ENCODE data around the gene PPP1R12C.
"Not testable (repeated sequence)": the region's sequence is repeated elsewhere in the genome, so short reads cannot be mapped to it uniquely, and the experiment has no call there.

PPP1R12C gene

DNA sequence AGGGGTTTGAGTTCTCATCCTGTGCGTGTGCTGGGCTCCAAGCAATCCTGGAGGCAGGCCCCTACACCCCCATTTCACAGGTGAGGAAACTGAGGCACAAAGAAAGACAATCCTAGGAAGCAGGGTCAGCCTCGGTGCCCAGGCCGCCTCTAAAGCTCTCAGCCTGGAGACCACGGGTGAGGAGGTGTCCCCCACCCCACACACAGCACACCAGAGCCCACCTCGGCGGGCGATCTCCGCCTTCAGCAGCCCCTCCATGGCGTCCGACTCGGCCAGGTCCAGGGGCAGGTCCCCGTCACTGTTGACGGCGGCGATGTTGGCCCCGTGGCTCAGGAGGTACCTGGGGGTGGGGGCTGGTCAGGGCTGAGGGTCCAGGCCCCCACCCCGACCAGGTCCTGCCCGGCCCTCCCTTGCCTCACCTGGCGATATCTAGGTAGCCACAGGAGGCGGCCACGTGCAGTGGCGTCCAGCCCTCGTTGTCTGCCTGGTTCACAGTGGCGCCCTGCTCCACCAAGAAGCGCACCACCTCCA, 5.1 kb downstream of the PPP1R12C start:
- no peak for DNase-seq (ENCODE audit: low read depth in 1 of 2, low spot score in 1 of 2)

DNA sequence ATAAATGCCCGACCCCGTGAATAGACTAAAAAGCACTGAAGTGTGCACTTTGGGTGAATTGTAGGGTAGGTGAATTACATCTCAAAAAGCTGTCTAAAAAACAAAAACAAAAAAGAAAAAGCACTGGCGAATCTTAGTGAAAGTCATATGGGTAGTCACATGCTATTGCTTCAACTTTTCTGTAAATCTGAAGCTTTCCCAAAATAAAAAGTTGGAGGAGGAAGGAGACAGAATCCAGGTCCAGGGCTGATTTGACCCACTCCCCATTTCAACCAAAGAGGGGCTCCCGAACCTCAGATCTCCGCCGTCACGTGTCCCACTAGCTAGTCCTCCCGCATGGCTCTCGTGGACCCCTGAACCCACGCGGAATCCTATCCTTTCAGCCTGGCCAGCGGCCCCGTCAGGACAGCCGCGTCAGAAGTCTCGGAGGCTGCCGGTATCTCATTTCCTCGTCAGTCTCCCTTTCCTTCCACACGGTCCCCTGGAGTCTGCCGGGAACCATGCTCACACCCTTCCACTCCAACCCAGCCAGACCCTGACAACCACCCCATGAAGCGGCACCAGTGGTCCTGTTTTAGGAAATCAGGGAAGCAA, 6.1 kb downstream of the PPP1R12C start:
- DNase-seq (ENCODE audit: low read depth in 1 of 2, low spot score in 1 of 2): no peak

GRCh38 chr19:55109527-55110291, 7.7 kb downstream of the PPP1R12C start:
- no peak for DNase-seq (ENCODE audit: low read depth in 1 of 2, low spot score in 1 of 2)

GRCh38 chr19:55107252-55107651, 10.2 kb downstream of the PPP1R12C start:
- DNase-seq (ENCODE audit: low read depth in 1 of 2, low spot score in 1 of 2): not testable (repeated sequence)

DNA sequence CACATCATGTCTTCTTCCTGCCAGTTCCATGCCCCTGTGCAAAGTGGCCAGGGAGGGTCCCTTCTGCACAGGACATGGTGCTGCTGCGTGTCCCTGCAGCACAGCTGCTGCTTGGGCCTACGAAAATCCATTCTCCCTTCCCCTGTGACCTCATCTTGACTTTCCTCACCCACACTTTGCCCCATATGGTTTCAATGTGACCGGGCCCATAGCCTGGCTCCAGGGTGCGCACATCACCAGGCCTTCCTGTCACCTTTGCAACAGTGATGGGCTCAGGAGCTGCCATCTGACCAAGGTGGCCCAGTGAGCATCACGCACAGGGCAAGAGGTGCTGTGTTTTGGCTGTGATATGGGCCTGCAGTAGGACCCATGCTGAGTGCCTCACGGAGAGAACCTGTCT, 10.8 kb downstream of the PPP1R12C start:
- no peak for DNase-seq (ENCODE audit: low read depth in 1 of 2, low spot score in 1 of 2)

GRCh38 chr19:55105237-55105636, 12.2 kb downstream of the PPP1R12C start:
- DNase-seq (ENCODE audit: low read depth in 1 of 2, low spot score in 1 of 2): no peak

DNA sequence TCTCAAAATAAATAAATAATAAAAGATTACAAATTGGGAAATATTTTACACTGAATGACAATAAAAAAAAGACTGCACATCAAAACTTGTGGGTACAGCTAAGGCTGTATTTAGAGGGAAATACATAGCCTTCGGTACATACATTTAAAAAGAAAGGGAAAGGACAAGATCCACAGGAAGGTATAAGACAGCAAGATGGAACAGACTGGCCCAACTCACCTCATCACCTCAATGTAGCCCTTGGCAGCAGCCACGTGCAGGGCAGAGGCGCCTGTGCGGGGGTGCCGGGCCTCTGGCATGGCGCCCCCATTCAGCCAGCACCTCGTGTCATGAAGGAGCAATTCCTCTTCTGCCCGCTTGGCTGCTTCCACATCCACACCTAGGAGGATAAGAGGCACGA, 14.2 kb downstream of the PPP1R12C start:
- no peak for DNase-seq (ENCODE audit: low read depth in 1 of 2, low spot score in 1 of 2)

GRCh38 chr19:55101261-55101660, 16.2 kb downstream of the PPP1R12C start:
- DNase-seq (ENCODE audit: low read depth in 1 of 2, low spot score in 1 of 2): no peak

DNA sequence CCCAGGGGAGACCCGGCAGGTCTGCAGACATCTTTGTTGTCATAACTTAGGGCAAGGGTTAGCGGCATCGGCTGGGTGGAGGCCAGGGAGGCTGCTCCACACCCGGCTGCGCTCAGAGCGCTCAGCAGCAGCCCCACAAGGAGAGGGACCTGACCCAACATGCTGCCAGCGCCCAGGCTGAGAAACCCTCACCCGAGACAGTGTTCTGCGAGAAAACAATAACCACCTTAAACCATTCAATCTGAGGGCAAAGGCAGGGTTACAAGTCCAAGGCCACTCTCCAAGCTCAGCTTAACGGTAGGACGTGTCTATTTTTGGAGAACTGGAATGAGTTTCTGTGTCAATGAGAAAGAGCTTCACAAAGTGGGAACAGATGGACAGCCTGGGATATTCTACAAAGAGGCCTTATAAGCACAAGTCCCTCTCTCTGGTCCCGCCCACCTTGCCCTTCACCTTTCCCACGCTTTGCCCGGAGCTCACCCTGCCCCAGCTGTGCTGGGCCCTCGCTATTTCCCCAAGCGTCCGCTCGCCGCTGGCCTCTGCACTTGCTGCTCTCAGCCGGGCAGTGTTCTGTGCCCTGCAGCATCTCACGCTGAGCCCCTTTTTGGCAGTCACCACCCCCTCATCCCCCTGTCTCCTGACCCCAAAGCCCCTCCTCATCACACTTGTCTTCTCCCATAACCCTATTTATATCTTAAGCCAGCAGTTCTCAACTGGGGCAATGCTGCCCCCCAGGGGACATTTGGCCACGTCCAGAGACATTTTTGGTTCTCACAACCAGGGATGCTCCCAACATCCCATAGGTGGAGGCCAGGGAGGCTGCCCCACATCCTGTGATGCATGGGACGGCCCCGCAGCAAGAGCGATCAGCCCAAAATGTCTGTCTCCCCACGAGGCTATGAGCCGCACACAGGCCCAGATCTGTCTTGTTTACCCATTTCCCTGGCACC, 17.6 kb downstream of the PPP1R12C start:
- DNase-seq (ENCODE audit: low read depth in 1 of 2, low spot score in 1 of 2): no peak

GRCh38 chr19:55098716-55099556, 18.5 kb downstream of the PPP1R12C start:
- no peak for DNase-seq (ENCODE audit: low read depth in 1 of 2, low spot score in 1 of 2)

DNA sequence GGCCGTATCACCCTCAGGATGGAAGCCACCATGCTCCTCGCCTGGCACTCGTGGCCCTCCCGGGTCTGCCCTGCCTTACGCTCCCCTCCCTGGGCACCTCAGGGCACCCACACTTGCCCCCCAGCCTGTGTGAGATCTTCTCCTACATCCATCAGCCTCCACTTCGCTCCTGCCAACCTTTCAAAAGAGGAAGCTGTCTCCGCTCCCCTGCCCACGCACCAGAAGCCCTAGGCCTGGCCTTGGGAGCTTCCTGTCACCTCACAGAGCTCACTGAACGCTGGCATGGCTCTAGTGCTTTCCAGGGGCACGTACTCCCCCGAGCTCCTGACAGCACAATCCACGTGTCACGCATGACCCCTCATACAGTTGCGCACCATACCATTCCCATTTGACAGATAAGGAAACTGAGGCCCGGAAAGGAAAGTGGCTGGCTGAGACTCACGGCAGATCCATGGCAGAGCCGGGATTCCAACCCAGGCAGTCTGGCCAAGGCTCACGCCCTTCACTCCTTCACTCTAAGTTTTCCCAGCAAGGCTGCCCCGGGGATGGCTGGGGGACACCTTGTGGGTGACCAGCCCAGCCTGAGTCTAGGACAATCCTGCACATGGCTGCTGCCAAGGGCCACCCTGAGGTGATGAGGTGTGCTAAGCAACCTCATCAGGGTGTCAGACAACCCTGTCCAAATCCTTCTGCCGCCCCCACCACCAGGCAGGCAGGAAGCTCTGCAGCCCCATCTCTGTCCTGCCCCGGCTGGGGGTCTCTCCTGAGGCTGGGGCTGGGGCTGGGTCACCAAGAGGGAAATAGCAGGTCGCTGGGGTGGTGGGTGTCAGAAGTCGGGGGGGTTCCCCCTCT, 19.3 kb downstream of the PPP1R12C start:
- no peak for DNase-seq (ENCODE audit: low read depth in 1 of 2, low spot score in 1 of 2)

GRCh38 chr19:55096061-55096701, 21.3 kb downstream of the PPP1R12C start:
- no peak for DNase-seq (ENCODE audit: low read depth in 1 of 2, low spot score in 1 of 2)

DNA sequence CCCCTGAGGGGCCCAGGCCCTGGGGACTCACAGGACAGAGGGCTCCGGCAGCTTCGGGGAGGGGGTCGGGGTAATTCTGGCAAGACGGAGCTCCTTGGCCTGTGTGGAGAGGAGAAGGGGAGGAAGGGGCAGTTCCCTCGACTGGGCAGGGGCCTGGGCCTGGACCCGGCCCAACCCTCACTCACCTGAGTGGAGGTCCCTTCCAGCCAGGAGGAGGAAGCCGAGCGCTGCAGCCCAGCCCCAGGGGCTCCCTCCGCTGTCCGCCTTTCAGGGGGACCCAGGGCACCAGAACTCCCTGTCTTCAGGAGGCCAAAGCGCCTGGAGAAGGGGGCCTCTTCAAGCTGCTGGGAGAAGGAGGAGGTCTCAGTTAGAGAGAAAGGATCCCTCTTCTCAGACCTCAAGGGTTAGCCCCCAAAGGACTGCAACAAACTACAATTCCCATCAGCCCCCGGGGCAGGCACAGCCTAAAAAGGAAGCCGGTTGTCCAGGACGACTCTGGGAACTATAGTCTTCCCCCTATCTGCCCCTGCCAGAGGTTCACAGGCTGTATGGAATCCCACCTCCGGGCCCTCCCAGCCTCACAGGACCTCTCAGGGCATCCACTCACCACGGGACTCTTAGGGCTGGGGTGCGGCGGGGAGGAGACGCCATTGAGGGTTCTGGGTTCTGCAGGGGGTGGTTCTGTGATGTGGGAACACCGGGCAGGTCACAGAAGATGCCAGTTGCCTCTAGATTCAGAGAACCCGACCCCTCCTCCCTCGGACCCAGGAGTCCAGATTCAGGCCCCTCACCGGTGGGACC, 22.0 kb downstream of the PPP1R12C start:
- DNase-seq (ENCODE audit: low read depth in 1 of 2, low spot score in 1 of 2): no peak

- no peak for DNase-seq (ENCODE audit: low read depth in 1 of 2, low spot score in 1 of 2)
These were observed 22.8 kb downstream of the PPP1R12C start for GRCh38 chr19:55094456-55095259.

DNA sequence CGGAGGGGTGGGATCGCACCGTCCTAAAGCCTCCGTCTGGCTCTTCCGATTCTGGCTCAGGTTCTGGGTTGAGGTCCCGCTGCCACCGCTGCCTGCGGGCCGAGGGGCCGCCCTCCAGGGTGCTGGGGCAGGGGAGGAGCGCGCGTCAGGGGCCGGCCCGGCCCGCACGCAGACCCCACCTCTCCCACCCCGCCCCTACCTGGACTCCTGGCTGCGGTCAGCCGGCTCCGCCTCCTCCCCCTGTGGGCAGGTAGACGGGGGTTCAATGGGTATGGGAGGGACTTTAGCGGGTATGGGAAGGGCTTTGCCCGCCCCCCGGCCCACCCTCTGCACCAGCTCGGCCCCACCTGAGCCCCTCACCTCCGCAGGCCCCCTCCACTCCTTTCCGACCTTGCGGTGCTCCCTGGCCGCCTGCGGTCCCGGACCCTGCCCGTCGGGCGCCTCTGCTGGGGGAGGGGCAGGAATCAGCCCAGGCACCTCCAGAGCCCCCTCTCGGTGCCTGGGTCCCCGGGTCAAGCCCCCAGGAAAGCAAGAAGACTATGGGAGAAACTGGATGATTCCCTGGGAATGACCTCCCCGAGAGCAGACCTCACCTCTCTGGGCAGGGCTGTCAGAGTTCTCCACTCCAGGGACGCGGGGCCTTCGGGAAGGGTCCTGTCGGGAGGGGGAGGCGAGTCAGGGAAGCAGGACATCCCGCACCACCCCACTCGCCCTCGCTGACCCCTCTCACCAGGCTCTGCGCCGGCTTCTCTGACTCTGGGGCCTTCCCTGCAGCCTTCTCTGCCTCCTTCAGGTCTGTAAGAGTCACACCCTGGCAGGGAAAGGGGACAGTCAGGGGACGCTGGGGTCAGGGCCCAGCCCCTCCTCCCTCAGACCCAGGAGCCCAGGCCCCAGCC, 24.8 kb downstream of the PPP1R12C start:
- no peak for DNase-seq (ENCODE audit: low read depth in 1 of 2, low spot score in 1 of 2)

- no peak for DNase-seq (ENCODE audit: low read depth in 1 of 2, low spot score in 1 of 2)
These were observed 25.5 kb downstream of the PPP1R12C start for GRCh38 chr19:55091955-55092354.

Measured in stimulated activated CD4-positive, alpha-beta T cell treated with anti-CD3 and anti-CD28 coated beads, Interleukin-15, amount 100 ng/mL, for 1 hour (primary cell).